ENCODE measurements around the gene ARFGAP1.
"Not testable (repeated sequence)": the region's sequence is repeated elsewhere in the genome, so short reads cannot be mapped to it uniquely, and the experiment has no call there.

Gene ARFGAP1

DNA sequence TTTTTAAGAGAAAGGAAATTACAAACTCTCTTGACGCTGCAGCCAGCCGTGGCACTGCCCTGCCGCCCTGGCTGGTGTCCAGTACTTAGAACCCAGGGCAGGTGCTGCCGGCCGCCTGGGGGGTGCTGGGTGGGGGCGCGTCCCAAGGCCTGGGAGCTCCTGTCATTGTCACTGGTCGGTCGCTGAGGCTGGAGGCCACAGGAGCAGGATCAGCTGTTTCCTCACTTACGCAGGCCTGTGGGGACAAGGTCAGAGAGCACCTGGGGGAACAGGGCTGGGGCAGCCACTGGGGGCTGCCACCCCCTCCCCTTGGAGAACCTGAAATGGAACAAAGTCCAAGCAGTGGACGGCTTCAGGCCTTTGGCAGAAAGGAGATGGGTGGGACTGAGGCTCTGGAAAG is 31.3 kb upstream of the ARFGAP1 start:
- no peak for DNase-seq

DNA sequence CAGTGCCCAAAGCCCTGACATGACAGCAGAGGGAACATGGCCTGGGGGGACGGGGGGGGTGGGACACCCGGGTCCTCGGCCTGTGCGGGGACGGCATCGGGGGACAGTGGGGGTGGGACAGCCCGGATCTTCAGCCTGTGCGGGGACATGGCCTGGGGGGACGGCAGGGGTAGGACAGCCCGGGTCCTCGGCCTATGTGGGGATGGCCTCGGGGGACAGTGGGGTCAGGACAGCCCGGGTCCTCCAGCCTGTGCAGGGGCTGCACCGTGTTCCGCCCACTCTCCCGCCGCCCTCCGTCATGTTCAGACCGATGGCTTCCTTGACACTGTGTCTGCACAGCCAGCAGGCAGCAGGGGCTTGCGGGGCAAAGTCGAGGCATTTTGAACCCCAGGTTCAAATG is 29.9 kb upstream of the ARFGAP1 start:
- DNase-seq = no peak

DNA sequence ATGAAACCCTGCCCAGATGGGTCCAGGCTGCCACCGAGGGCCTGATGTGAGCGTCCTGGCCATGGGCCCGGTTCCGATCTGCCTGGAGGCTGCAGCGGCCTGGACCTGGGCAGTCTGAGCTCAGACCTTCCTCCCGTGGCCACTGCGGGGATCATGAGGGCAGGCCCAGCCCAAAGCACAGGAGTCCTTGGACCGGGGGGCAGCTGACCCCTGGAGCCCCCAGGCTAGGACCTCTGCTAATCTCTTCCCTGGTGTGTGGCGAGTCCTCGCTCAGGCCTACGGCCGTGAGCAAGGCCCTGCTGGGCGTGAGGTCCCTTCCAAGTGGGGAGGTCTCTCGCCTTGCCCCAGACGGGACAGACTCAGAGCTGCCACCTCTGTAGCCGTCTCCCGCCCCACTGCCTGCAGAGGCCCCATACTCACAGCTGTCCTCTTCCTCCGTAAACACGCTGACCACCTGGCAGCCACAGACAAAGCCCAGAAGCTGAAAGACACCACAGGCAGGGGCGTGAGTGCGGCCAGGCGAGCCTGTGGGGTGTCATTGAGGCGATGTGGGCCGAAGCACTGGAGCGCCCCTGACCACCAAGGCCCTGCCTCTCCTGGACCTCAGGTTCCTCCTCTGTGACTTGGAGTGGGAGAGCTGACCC is 28.9 kb upstream of the ARFGAP1 start:
- no peak for DNase-seq

DNA sequence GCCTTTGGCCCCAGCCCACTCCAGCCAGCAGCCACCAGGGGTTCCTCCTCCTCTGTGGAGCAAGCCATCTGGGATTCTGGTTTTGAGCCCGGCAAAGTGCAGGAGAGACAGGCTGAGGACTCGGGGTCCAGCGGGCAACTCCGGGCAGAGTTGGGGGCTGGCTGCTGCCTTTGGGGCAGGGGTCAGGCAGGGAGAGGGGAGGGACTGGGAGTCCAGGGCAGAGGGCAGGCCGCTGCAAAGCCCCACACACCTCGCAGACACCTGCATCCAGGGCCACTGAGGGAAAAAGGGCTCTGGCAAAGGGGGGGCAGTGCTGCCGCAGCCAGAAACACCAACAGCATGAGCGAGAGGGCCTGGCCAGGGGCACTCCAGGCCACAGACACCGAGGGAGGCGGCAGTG is 28.1 kb upstream of the ARFGAP1 start:
- DNase-seq = no peak

DNA sequence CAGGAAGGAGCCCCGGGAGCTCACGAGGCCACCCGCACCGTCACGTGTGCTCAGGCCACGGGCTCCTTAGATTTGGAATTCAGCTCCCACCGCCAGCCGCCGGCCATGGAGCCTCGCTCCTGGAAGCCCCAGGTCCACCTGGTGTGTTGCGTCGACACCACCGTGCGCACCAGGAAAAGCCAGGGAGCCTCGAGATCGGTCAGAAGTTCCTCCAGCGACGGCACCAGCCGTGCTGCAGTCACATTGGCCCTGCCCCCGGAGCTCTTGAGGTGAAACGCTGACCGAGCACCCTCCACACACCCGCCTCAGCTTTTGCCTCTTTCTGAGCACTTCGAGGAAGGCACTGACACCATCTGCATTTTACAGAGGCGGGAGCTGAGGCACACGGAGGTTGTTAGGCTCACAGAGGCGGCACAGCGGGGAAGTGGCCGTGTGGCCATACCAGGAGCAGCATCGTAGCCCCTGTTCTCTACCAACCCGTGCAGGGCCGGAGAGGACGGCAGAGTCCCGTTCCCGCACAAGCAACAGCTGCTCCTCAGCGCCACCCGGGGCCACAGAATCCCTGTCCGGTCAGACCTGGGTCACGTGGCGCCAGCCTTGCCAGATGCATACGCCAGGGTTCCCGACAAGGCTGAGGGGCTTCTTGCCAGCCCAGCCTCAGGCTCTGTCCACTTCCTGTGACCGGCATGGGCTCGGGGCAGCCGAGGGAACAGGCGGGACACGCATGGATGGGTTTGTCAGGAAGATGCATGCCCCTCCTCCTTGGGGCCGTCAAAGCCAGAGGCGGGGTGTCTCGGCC is 25.9 kb upstream of the ARFGAP1 start:
- DNase-seq = no peak

DNA sequence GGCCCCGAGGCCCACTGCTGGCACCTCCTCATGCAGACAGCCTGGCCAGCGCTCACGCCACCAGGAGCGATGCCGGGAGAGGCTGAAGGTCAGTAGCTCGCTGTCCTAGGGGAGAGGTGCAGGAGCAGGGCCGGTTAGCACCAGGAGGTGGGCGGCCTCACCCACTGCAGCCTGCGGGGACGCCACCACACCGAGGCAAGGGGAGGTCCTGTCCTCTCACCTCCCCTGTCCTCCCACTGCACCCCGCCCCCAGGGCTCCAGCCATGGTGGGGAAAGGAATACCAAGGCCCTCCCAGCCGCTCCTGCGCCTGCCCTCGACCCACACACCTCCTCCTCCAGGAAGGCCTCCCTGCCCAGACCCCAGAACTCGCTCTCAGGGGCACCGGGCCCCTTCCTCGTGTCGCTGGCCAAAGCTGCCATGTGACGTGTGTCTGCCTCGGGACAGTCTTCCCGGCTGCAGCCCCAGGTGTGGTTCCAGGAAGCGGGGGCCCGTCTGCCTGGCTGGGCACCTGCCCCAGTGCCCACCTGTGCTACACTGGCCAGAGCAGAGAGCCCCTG is 24.9 kb upstream of the ARFGAP1 start:
- DNase-seq = no peak

DNA sequence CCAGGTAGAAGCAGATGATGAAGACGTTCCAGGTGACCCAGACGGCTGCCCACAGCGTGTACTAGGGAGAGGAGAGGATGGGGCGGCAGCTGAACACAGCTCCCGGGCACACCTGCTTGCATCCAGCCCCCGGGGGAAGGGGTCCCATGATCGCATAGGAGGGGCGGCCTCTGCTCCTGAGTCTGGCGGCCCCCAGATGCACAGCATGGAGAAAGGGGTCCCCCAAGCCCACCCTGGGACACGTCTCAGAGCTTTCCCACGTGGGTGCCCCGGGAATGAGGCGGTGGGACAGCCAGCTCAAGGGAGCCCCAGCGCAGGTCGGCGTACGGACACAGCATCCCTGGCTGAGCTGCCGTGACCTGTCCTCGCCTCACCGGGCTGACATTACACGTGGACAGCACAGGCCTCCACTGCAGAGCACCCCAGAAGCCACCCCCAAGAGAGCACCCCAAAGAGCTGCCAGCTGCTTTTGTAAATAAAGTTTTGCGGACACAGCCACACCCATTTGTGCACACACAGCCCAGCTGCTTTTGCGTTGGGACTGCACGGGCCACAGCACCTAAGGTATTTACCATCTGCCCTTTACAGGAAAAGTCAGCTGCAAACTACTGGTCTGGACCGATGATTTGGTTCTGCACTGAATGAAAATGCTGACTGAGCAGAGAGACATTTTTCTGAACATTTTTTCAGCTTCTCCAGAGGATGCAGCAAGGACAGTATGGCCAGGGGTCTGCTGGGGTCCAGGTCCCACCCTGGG is 23.6 kb upstream of the ARFGAP1 start:
- no peak for DNase-seq

DNA sequence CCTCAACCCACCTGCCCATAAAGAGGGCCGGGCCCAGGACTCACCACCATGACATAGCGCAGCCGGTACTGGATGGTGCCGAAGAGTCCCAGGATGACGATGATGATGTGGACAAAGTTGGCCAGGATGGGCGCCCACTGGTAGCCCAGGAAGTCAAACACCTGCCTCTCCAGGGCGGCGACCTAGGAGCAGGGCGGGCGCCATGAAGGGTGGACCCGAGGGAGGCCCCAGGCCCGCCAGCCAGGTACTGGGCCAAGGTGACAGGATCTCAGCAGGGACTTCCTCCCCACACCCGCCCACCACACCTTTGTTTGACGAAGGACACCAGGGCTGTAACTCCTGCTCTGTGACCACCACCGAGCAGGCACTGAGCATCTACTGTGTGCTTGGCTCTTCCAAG is 22.7 kb upstream of the ARFGAP1 start:
- no peak for DNase-seq

DNA sequence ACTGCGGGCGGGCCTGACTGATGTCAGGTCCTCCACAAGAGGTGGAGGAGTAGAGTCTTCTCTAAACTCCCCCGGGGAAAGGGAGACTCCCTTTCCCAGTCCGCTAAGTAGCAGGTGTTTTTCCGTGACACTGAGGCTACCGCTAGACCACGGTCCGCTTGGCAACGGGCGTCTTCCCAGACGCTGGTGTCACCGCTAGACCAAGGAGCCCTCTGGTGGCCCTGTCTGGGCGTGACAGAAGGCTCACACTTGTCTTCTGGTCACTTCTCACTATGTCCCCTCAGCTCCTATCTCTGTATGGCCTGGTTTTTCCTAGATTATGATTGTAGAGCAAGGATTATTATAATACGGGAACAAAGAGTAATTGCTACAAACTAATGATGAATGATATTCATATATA is 21.3 kb upstream of the ARFGAP1 start:
- not testable (repeated sequence) for DNase-seq

DNA sequence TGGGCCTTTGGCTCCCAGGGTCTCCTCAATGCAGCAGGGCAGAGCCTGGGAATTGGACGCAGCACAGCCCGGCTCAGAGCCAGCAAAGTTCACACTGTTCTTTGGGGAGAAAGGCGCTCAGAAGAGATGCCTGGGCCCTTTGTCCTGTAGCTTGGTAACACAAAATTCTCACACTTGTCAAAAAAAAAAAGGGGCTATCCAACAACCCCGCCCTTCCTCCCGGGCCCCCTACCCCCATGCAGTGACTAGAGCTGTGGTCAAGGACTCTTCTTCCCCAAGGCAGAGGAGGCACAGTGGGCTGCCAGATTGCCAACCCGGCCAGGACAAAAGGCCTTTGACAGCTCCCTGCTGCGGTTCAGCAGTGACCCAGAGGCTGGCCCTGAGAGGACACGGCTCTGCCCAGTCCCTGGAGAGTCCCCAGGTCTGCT is 20.3 kb upstream of the ARFGAP1 start:
- DNase-seq = no peak

DNA sequence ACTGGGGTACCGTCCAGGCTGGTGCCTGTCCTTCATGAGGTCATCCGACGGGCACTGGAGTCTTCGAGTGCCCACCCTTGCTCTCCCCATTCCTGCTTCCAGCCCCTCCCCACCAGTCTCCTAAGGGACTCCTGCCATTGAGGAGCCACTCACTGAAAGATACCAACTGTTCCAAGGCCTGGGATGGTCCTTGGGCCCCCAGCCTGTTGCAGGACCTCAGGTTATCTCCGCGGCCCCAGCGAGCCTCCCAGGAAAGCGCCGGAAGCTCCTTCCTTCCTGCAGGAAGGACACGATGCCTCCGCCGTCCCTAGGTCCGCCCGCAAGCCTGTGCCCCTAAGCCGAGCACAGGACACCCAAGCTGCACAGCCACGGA is 19.6 kb upstream of the ARFGAP1 start:
- no peak for DNase-seq

DNA sequence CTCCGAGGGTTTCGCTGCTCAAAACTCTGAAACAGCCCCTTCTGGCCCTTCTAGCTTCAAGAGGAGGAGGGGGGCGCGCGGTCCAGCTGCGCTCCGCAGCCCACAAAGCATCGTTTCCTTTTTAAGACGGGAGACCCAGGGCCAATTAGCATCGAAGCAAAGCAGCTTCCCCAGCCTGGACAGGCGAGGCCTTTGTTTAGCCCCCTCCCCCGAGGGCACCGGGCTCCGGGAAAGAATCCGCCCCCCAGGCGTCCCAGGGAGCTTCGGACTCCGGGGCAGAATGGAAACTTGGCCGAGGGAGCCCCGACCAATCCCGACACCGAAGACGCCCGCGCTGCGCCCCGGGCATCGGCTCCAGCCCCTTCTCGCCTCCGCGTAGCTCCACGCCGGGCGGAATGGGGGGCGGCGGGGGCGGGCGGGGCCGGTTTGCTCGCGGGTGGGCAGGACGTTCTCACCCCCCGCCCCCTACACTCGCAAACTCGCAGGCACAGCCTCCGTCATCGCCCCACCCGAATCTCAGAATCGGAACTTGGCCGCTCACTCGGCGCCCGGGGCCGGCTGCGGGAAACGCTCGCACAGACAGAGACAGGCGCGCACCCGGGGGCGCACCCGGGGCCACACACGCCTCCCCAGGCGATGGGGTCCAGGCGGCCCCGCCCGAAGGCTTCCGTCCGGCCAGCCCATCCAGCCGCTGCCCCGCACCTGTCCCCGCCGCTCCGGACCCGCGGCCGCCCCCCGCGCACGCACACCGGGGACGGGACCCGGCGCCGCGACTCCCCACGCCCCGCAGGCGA is 19.0 kb upstream of the ARFGAP1 start:
- no peak for DNase-seq

DNA sequence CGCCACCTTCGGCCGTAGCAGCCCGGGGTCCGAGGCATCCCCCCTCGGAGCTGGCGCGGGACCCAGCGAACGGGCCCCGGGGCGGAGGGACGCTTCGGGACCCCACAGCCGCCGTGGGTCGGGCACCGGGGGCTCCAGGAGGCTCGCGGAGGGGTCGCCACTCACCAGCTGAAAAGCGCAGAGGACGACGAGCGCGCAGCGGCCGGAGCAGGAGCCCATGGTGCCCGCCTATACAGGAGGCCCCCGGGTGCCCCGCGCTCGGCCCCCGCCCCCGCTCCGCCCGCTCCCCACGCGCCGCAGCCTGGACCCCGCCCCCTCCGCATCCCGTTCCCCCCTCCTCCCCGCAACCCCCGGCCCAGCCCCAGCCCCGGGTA is 18.4 kb upstream of the ARFGAP1 start, which contains the start of gene NKAIN4:
Gene NKAIN4, minus strand, starts transcription at position 232 of the 374 bp plus-strand sequence. Its CDS starts 13 bp downstream, at position 219.
- DNase-seq = no peak

DNA sequence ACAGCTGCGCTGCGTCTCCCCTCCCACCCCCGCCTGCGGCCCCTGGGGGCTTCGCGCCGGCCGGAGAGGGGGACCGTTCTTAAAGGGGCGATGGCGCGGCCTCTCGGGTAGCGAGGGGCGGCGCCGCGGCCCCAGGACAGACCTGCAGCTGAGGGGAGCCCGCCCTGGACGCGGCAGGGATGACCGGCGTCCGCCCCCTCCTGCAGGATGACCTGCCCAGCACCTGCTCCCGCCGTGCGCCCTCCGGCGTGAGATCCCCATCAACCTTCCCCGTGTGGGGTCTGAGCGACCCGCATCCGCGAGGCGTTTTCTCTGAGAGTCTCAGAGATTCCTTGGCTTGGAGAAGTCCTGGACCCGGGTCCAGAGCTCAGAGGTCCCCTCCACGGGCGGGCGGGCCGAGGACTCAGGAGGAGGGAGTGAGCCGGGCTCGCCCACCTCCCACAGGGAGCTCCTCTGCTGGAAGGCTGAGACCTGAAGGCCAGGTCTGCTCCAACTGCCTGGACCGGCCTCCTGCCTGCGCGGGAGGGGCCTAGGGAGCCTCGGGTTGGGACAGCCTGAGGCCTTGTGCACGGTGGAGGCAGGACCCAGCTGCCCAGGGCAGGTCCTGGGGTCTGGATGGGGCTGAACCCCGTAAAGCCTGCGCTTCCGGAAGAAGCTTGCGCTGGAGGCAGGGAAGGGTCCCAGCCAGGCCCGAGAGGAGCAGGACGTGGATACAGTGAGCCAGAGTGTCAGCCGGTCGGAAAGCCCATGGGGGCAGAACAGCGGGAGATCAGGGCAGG is 17.8 kb upstream of the ARFGAP1 start:
- DNase-seq = no peak

DNA sequence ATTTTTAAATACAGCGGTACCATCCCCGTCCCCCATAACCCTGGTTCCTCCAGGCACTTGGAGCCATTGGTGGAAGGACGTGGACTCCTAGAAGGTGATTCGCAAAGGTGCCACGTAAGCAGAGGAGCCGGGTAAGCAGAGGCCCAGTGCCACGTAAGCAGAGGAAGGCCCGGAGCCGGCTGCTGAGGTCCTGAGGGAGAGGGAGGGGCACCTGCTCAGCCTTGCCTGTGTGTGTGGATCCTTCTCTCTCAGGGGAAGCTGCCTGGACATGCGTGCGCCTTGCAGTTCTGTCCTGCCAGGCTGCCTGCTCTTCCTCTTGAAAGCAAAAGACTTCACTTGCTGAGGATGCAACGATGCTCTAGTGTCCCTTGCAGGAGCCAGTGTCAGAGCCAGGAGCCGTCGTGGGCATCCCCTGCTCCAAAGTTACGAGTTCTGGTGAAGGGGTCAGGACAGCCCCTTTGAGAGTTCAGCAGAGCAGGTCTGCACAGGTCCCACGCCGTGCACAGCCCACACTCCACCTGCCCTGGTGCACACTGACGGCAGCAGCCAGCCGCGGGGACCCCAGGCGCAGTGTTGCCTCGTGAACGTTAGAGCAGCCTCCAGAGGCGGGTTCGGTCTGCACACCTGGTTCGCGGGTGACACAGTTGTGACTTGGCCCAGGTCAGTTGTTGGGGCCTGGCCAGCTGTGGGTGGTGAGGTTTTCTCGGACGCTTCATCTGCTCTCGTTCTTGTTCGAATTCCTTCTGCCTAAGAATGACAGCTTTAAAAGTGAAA is 16.5 kb upstream of the ARFGAP1 start:
- DNase-seq = no peak

DNA sequence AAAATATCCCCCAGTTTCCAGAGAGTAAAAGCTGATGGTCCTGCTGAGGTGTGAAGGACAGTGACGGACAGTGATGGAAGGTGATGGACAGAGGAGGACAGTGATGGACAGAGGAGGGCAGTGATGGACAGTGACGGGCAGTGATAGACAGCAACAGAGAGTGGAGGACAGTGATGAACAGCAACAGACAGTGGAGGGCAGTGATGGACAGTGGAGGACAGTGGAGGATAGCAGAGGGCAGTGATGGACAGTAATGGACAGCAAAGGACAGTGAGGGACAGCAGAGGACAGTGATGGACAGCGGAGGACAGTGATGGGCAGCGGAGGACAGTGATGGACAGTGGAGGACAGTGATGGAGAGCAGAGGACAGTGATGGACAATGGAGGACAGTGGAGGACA is 15.7 kb upstream of the ARFGAP1 start:
- no peak for DNase-seq

DNA sequence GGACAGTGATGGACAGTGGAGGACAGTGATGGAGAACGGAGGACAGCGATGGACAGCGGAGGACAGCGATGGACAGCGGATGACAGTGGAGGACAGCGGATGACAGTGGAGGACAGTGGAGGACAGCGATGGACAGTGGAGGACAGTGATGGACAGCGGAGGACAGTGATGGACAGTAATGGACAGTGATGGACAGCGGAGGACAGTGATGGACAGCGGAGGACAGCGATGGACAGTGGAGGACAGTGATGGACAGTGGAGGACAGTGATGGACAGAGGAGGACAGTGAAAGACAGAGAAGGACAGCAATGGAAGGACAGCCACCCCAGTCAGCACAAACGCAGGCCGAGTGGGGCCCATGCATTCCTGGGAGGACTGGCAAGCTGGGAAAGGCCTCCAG is 15.0 kb upstream of the ARFGAP1 start:
- no peak for DNase-seq

DNA sequence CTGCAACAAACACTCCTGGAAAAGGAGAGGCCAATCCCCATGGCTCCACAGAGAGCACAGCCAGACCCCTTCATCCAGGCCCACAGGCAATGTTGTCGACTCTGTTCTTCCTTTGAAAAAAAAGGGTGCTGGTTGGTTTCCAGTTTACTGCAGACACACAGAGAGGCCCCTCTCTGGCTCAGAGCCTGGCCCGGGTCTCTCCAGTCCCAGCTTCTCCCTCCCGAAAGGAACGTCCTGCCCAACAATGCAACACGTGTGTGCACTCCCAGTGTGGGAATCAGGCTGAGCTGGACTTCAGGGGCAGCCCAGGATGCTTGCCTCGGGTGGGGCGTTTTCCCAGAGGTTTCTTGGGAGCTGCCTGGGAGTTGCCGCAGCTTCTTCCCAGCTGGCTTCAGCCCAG is 13.8 kb upstream of the ARFGAP1 start:
- DNase-seq = no peak

DNA sequence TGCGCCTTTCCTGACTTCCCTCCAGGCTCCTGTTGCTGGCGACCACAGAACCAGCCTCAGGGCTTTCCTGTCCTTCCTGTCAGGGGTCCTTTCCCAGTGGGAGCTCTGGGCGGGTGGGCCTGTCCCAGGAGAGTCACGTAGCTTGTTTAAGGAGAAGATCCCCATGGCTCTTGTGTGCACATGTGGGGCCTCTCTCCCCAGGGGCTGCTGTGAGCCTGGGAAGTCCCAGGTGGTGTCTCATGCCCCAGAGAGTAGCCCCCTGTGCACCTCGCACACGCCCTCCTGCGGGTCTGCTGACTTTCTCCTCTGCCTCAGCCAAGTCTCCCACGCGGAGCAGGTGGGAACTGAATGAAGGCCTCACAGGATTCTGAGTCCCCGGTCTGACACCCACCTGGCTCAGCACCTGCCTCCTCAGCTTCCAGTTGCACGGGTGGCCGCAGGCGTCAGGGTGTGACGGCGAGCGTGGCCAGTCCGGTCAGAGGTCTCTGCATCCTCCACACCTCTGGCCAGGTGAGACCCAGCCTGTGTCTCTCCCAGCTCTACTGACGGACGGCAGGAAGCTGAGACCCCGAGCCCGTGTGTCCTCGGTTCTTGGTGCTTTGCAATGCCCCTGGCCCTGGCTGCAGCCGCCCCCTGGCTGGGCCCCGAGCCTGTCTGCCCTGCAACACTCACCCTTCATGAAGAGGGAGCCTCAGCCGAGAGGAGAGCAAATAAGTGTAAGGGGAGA is 12.7 kb upstream of the ARFGAP1 start:
- no peak for DNase-seq

DNA sequence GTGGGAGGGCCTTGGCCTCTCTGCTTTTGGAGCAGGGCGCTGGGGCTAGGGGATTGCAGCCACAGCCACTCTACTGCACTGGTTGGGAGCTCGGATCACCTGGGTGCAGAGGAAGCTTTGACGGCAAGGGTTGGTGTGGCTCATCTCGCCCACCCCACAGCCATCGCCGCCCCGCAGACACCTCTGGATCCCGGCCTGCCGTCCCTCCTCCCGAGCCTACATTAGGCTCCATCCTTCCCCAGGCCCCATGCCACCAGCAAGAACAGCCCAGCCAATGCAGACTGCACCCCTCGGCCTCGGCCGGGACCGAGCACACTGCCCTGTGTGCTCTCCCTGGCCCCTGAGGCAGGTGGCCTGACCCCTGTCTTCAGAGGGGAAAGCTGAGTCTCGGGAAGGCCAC is 12.1 kb upstream of the ARFGAP1 start:
- no peak for DNase-seq
